Measurements from ENCODE around the gene PDZD4. TPM values are rescaled to one million over a fixed set of nuclear protein-coding genes. Genes with fewer than 3 reads are reported as not detected.

PDZD4 gene
- total and polyA plus RNA-seq, 4 donors, result 0.15 to 1.8 (median 0.69) TPM

DNA sequence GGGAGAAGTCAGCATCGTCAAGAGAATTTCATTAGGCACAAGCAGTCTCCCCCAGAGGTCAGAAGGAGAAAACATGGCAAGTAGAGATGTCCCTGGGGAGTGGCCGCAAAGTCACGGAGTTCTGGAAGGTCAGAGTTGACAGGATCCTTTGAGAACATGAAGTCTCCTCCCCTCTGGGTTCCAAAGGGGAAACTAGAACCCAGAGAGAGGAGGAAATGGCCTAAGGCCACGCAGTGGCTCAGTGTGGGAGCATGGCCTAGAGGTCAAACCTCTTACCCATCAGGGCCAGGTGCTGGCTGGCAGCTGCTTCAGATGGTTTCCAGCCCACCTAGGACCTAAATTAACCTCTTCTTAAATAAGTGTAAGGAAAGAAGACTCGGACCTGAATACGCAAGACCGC, 37.1 kb downstream of the PDZD4 start (continued):
- no peak for TF ChIP-seq RAD21 (IDR thresholded peaks at IDR 0.05)
- TF ChIP-seq JUND (IDR thresholded peaks at IDR 0.05), result no peak
- TF ChIP-seq FOXA2 (IDR thresholded peaks at IDR 0.05), result no peak

DNA sequence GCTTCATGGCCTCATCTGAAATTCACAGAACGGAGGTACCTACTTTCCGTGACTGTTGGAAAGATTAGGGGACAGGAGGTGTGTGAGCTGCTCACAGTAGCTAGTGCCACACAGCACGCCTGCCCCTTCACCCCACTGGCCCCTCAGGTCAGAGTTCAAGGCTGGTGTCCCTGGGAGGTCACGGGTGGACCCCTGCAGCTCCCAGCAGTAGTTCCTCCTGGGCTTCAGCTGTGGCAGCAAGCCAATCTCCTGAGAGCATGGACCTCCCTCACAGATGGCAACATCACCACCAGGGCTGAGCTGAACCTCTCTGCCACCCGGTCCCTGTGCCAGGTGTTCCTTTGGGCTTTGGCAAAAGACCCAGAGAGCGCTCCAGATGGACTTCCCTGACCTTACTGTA, 38.0 kb downstream of the PDZD4 start:
- Histone ChIP-seq H3K36me3 (ENCODE audit: control insufficient read depth in 4 of 4, insufficient read depth in 3 of 4, low read depth in 1 of 4, low read length in 3 of 4) (peaks cover 2 to 15% (median 3%) of the 10 kb centered on the region in 4 donors), H3K27ac (ENCODE audit: low read depth in 1 of 2, low read length in 2 of 2) (no peak overlapping the region), H3K9me3 (ENCODE audit: control insufficient read depth in 4 of 4, low read length in 3 of 4) (peaks cover 0 to 3% (median 2%) of the 10 kb centered on the region in 4 donors), H3K27me3 (ENCODE audit: control insufficient read depth in 4 of 4, insufficient read depth in 4 of 4, low read length in 3 of 4) (no peaks in the 10 kb centered on the region), H3K4me3 (ENCODE audit: low read depth in 1 of 3, low read length in 3 of 3) (no peak overlapping the region), H3K4me1 (ENCODE audit: control insufficient read depth in 4 of 4, insufficient read depth in 4 of 4, low read length in 3 of 4) (peaks cover 8 to 25% (median 17%) of the 10 kb centered on the region in 4 donors), H3K9ac (ENCODE audit: low read depth in 1 of 2, low read length in 2 of 2) (no peak overlapping the region)
- DNase-seq (ENCODE audit: low spot score), result no peak
- 87% methylated on average over 6 of the region's 6 CpGs for WGBS
- no peak for TF ChIP-seq EGR1 (IDR thresholded peaks at IDR 0.05; ENCODE audit: low read depth in 2 of 2)
- TF ChIP-seq, protein P1, sequence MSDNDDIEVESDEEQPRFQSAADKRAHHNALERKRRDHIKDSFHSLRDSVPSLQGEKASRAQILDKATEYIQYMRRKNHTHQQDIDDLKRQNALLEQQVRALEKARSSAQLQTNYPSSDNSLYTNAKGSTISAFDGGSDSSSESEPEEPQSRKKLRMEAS (IDR thresholded peaks at IDR 0.05), result no peak
- TF ChIP-seq, protein P2, sequence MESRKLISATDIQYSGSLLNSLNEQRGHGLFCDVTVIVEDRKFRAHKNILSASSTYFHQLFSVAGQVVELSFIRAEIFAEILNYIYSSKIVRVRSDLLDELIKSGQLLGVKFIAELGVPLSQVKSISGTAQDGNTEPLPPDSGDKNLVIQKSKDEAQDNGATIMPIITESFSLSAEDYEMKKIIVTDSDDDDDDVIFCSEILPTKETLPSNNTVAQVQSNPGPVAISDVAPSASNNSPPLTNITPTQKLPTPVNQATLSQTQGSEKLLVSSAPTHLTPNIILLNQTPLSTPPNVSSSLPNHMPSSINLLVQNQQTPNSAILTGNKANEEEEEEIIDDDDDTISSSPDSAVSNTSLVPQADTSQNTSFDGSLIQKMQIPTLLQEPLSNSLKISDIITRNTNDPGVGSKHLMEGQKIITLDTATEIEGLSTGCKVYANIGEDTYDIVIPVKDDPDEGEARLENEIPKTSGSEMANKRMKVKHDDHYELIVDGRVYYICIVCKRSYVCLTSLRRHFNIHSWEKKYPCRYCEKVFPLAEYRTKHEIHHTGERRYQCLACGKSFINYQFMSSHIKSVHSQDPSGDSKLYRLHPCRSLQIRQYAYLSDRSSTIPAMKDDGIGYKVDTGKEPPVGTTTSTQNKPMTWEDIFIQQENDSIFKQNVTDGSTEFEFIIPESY (IDR thresholded peaks at IDR 0.05), result no peak
- TF ChIP-seq, protein P3, sequence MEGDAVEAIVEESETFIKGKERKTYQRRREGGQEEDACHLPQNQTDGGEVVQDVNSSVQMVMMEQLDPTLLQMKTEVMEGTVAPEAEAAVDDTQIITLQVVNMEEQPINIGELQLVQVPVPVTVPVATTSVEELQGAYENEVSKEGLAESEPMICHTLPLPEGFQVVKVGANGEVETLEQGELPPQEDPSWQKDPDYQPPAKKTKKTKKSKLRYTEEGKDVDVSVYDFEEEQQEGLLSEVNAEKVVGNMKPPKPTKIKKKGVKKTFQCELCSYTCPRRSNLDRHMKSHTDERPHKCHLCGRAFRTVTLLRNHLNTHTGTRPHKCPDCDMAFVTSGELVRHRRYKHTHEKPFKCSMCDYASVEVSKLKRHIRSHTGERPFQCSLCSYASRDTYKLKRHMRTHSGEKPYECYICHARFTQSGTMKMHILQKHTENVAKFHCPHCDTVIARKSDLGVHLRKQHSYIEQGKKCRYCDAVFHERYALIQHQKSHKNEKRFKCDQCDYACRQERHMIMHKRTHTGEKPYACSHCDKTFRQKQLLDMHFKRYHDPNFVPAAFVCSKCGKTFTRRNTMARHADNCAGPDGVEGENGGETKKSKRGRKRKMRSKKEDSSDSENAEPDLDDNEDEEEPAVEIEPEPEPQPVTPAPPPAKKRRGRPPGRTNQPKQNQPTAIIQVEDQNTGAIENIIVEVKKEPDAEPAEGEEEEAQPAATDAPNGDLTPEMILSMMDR (IDR thresholded peaks at IDR 0.05; ENCODE audit: low read depth, low read length, missing input control), result no peak
- no peak for TF ChIP-seq GABPA (IDR thresholded peaks at IDR 0.05 in 1 of 2, conservative IDR thresholded peaks at IDR 0.05 in 1 of 2)
- no peak for TF ChIP-seq YY1 (IDR thresholded peaks at IDR 0.05)
- no peak for TF ChIP-seq HNF4A (conservative IDR thresholded peaks at IDR 0.05)
- TF ChIP-seq NR2F2 (IDR thresholded peaks at IDR 0.05), result no peak
- no peak for TF ChIP-seq TAF1 (conservative IDR thresholded peaks at IDR 0.05)

DNA sequence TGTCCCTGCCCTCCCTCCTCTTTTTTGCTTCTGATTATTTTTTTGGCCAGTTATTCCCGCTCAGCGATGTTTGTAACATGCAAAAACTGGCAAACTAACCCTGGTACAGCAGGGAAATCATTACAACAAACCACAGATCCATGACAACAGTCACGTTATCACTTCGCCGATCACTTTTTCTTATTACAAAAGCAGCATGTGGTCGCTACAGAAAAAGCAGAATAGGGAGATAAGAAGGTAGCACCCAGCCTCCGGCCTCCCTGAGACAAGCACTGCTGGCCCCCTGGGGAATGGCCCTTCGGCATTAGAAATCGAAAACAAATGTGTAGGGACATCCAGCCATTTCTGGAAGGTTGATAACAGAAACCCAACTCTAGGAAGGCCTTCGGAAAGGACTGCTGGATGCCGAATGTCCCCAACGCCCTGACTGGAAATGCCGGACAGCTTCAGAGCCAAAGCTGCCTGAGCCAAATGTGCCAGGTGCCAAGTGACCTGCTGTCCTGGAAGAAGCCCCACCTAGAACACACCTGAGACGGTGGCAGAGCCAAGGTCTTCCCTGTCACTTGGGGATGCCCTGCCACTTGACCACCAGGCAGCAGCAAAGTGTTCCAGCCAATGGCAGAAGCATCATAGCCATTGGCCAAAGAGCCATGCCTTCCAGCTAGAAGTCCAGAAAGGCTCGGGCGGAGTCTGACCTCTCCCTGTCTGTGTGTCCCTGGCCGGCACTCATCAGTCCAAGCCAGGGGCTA, 39.1 kb downstream of the PDZD4 start:
- no peak overlapping the region for H3K9ac ChIP-seq (ENCODE audit: low read depth in 1 of 2, low read length in 2 of 2)
- WGBS, result 84% methylated on average over 17 of the region's 17 CpGs

More for the DNA sequence above, 39.1 kb downstream of the PDZD4 start:
- H3K4me3 ChIP-seq (ENCODE audit: low read depth in 1 of 3, low read length in 3 of 3), result no peak overlapping the region
- H3K4me1 ChIP-seq (ENCODE audit: control insufficient read depth in 4 of 4, insufficient read depth in 4 of 4, low read length in 3 of 4), result peaks cover 5 to 24% (median 17%) of the 10 kb centered on the region in 4 donors
- DNase-seq (ENCODE audit: low spot score), result no peak
- peaks cover 2 to 18% (median 6%) of the 10 kb centered on the region in 4 donors for H3K36me3 ChIP-seq (ENCODE audit: control insufficient read depth in 4 of 4, insufficient read depth in 3 of 4, low read depth in 1 of 4, low read length in 3 of 4)
- H3K27me3 ChIP-seq (ENCODE audit: control insufficient read depth in 4 of 4, insufficient read depth in 4 of 4, low read length in 3 of 4), result no peaks in the 10 kb centered on the region
- H3K27ac ChIP-seq (ENCODE audit: low read depth in 1 of 2, low read length in 2 of 2), result no peak overlapping the region
- TF ChIP-seq, protein P1 (IDR thresholded peaks at IDR 0.05), result no peak
- TF ChIP-seq HNF4G (IDR thresholded peaks at IDR 0.05) (no peak), NR2F2 (IDR thresholded peaks at IDR 0.05) (no peak), RAD21 (IDR thresholded peaks at IDR 0.05) (no peak), TAF1 (conservative IDR thresholded peaks at IDR 0.05) (no peak), SP1 (IDR thresholded peaks at IDR 0.05) (no peak), FOXA1 (IDR thresholded peaks at IDR 0.05) (no peak), EGR1 (IDR thresholded peaks at IDR 0.05; ENCODE audit: low read depth in 2 of 2) (no peak), FOXA2 (IDR thresholded peaks at IDR 0.05) (no peak), YY1 (IDR thresholded peaks at IDR 0.05) (no peak)
- TF ChIP-seq, protein P4, sequence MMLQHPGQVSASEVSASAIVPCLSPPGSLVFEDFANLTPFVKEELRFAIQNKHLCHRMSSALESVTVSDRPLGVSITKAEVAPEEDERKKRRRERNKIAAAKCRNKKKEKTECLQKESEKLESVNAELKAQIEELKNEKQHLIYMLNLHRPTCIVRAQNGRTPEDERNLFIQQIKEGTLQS (IDR thresholded peaks at IDR 0.05), result no peak
- TF ChIP-seq, protein P2 (IDR thresholded peaks at IDR 0.05), result no peak
- peaks cover 0 to 3% (median 0%) of the 10 kb centered on the region in 4 donors for H3K9me3 ChIP-seq (ENCODE audit: control insufficient read depth in 4 of 4, low read length in 3 of 4)

Measured in liver (tissue), 9 donors.